HL-60/S4 (cell line): Measurements from ENCODE around the gene TBX19.

Source experiments
- in situ Hi-C: fragments of 300-500 bp; cut with MboI; formaldehyde crosslinking; loops from 2 replicates; pipeline ENCODE4 v1.14.3; 2022; ENCODE audit warnings: low sequenced_read_pairs

TBX19 gene

DNA sequence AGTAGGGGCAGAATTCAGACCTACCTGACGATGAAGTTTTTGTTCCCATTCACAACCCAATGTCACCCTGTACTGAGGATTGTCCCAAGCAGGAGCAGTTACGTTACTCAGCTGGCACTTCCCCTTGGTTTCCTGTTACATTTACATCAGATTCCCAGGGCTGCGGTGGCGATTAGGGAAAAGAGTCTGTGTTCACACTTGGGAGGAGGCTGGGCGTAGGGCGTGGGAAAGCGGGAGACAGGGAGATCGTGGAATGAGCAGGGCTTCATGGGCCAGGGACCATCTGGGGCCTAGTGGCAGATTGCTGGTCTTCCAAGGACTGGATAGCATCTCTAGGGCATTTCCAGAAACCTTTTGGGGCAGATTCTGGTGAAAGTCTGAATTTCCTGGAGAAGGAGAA, 39.0 kb downstream of the TBX19 start:
- in situ Hi-C loops, result no loop called here

DNA sequence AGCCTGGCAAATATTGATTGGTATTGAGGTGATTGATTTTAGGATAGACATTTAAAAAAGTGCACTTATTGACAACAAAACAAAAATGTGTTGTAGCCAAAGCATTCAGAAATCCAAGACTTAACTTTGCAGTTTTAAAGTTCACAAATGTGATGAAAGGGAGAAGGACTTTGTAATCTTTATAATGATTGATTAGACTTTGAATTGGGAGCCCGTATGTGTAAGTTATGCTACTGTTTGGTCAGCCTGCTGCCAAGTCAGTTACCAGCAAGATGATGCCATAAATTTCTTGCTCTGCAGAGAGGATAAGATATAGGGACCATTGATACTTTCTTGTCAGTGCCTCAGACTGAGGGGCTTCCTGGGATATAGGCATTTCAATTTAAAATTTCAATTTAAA, 39.5 kb downstream of the TBX19 start:
- in situ Hi-C loops, result no loop called here

DNA sequence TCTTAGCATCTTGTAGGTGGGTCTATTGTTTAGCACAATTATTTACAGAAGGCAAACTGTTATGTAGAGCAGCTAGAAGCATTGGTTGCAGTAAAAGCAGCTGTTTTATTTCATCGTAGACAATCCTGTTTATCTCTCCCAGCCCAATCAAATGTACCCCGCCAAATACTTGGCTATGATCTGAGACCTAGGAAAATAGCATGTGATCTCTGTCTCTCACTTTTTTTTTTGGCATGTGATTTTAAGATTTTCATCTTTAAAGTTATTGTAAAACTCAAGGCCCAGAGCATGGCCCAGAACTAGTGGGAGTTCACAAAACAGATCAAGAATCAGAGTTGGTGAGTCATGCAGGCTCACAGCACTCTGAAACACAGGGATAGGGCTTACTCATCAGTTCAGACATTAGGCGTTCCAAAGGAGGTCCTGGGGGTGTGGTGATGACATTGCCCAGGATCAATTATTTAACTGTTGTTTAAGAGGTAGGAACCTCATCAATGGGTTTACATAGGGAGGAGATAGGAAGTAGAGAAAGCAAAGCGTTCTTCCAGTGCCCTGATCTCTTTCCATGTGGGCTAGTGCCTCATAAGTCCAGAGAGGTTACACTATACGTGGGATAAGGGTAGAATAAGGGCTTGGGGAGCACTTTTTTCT, 40.2 kb downstream of the TBX19 start:
- in situ Hi-C loops, result no loop called here

DNA sequence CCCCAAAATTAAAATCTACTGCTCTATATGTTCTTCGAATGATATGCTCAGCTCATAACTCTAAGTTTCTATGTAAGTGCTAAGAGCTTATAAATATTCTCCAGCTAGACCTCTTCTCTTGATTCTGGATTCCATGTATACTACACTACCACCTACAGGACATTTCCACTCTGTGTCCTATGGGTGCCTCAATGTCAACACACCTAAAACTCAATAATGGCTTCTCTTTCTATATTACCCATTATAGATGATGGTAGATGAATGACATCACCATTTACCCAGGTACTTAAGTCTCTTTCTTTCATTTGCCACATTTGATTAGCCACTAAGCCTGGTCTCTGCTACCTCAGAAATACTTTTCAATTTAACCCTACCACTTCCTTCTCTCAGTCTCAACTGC, 41.3 kb downstream of the TBX19 start:
- in situ Hi-C loops, result no loop called here

DNA sequence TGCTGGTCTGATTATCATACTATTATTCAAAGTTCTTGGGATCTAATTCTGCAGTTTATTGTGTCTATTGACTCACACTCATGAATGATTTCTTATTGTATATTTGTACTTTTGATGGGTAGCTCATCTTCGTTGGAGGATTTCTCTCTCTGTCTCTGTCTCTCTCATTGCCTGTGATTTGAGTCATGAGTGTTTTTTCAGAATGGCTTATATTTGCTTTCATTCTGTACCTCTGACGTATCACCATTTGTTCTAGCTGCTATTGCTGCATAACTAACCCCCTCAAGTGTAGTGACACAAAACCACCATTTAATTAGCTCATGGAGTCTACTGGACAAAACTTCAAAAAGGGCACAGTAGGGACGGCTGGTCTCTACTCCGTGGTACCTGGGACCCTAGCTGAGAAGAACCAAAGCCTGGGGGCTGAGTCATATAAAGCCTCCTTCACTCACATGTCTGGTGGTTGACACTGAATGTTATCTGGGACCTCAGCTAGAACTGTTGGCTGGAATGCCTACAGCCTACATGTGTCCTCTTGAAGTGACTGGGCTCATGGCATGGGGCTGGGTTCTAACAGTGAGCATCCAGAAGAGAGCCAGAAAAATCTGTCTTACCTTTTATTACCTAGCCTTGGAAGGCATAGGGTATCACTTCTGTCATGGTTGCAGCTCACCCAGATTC, 44.2 kb downstream of the TBX19 start:
- in situ Hi-C loops, result no loop called here

DNA sequence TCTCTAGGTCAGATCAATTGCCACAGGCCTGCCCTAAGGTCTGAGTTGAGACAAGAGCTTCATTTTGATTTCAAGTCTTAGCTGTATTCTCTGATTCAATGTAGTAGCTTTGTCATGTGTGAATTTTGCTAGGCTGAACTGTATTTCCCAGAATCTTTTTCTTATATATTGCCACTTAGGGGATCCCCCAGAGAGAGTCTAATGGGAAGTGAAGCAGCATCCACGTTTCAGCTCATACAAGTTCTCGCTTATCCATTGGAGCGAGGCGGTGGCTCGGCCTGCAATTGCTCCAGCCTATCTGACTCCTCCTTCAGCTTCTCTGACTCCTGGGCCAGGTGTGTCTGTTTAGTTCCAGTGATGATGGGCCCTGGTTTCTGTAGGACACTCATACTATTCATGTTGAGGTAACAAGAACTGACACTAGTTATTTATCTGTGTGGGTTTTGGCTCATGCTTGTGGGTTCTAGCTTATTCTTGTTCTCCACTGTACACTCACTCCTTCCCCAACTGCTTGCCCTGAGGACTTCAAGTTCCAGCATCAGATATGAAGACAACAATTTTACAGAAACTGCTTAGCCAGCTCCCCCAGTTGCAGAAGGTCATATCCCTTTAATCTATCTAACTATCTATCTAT, 48.2 kb downstream of the TBX19 start:
- in situ Hi-C loops, result no loop called here

DNA sequence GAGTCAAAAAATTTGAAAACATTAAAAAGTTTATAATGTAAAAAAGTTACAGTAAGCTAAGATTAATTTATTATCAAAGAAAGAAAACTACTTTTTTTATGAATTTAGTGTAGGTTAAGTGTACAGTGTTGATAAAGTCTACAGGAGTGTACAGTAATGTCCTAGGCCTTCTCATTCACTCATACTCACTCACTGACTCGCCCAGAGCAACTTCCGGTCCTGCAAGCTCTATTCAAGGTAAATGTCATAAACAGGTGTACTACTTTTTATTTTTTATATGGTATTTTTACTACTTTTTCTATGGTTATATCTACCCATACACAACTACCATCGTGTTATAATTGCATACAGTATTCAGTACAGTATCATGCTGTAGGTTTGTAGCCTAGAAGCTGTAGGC, 49.6 kb downstream of the TBX19 start:
- in situ Hi-C loops, result no loop called here

DNA sequence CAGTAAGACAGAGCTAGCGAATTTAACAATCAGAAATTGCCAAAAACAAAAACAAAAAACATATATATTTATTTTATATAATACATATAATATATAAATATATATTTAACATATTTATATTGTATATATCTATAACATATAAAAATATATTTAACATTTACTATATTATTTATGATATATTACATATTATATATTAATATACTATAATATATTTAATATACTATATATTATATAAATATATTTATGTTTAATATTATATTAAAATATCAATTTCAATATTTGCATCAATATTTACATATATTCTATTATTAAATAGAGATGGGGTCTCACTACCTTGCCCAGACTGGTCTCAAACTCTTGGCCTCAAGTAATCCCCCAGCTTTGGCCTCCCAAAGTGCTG, 50.9 kb downstream of the TBX19 start:
- in situ Hi-C loops, result no loop called here

DNA sequence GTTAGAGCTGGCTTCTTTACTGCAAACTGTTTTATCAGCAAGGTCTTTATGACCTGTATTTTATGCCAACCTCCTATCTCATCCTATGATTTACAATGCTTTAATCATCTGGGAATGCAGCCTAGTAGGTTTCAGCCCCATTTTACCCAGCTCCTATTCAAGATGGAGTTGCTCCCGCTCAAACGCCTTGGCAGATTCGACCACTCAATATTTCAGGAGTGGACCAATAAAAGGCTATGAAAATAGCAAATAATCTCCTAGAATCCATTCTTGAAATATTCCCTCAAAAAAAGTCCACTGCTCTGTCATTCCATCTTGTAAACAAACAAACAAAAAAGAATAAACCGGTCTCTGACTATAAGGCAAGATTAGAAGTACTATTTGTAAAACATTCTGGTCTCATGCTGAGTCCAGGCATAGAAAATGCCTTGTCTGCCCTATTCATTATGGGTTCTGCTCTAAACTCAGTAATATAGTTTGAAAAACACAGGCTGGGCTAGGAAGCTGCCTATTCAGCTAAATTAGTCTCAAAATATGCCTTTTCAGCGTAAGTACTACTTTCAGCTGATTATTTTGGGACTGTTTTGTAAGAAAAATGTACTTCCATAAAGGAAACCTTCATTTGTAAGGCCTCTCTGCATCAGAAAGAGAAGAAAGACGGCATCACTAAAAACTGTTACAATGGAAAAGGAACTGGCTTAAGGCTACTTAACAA, 53.0 kb downstream of the TBX19 start:
- in situ Hi-C loops, result no loop called here

DNA sequence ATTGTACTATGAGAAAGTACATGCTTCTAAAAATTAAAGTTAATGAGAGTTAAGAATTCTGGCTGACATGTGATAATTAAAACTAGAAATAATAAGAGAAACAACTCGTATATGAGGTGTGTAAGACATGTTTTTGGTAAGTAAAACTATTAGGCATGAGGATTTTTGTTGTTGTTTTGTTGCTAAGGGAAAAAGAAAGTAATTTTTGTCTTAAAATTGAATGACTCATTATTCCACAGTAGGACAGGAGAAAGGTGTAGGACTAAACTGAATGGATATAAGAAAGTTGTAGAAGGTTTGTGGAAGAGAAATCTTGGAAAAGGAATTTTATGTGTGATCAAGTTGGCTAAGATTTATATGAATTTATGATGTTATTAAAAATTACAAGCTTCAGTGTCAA, 54.8 kb downstream of the TBX19 start:
- in situ Hi-C loops, result no loop called here

DNA sequence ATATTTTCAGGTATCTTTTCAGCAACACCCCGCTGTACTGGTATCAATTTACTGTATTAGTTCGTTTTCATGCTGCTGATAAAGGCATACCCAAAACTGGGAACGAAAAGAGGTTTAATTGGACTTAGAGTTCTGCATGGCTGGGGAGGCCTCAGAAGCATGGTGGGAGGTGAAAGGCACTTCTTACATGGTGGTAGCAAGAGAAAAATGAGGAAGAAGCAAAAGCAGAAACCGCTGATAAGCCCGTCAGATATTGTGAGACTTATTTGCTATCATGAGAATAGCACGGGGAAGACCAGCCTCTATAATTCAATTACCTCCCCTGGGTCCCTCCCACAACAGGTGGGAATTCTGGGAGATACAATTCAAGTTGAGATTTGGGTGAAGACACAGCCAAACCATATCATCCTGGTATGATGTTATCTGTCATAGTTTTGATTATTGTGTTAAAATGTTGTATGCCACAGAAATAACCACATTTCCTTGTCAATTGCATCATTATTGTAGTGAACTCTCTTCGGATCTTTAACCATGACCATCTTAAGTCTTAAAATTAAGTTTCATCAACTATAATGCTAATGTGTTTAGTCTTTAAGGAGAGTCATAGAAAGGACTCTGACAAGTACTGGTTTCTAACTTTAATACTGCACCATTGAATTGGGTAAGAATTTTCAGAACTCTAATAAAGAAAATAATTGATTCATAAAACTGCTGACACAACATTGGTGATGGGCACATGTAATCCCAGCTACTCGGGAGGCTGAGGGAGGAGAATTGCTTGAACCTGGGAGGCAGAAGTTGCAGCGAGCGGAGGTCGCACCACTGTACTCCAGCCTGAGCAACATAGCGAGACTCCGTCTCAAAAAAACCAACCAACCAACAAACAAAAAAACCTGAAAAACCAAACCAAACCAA, 58.2 kb downstream of the TBX19 start:
- in situ Hi-C loops, result no loop called here

DNA sequence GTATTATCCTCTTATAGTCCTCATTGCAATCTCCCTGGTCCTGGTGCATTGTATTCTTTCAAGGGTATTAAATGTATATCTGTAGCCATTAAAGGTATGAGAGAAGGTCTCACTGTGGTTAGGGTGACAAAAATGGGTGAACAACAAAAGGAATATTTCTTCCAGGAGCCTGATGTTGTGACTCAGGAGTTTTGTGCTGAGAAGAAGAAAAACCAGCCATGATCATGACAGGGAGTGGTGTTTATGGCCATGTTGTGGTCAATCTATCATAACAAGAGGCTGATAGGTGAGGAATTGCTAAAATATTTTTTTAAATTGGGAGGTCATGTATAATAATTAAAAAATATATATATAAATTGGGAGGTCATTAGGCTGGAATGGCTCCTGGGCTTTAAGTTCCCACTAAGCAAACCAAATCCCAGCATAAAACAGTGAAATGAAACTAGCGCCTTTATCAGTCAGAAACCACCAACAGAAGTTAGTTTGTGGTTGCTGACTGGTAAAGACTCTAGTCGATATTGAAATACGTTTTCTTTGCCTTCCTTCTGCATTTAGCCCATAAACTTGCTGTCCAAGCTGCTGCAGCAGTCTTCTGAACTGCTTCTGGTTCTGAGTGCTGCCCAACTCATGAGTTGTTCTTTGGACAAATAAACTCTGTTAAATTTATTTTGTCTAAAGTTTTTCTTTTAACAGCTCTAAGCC, 60.3 kb downstream of the TBX19 start:
- in situ Hi-C loops, result no loop called here

DNA sequence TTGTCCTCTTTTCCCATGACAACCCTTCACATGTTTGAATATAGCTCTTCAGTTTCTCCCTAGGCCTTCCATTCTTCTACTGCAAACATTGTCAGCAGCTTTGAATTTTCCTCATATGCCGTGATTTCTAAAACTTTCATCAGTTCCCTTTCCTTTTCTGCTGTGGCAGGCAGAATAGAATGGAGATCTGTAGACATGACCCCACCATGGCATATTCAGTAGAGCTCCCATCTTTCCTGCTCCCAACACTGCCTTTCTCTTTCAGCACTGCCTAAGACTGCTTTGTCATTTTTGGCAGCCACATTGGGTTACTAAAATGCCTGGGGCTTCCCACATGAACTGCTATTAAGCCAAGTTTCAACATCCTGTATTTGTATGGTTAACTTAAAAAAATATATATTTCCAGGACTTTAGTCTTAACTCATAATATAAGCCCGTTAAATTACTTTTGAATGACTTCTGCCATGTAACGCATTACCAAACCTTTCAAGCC, 60.9 kb downstream of the TBX19 start:
- in situ Hi-C loops, result no loop called here

DNA sequence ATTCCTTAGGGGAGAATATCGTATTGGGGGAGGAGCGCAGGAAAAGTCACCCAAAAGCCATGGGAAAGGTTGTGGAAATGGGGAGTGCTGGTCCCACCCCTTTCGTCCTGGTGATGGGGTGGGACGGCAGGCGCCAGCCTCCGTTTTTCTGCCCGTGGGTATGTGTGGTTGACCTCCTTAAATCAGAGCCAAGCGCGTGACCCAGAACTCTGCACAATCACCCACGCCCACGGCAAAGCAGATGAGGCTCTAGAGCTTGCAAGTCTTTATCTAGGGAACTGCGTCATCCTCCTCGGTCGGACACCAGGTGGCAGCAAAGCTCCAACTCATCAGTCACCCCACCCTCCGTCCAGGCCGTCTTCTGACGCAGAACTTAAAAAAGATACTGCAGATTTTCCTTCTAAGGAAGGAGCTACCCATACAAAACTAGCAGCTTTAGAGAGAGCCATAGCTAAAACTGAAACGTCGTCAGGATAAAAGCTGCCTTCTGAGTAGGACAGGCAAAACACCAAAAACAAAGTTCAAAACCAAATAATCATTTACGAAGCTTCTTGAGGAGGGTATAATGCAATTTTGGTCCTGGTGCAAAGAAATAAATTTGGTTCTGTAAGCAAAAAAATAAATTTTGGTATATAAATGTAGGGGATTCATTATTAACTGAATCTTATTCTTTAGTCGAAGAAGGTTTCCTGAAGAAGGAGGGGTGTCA, 62.0 kb downstream of the TBX19 start:
- in situ Hi-C loops, result no loop called here

DNA sequence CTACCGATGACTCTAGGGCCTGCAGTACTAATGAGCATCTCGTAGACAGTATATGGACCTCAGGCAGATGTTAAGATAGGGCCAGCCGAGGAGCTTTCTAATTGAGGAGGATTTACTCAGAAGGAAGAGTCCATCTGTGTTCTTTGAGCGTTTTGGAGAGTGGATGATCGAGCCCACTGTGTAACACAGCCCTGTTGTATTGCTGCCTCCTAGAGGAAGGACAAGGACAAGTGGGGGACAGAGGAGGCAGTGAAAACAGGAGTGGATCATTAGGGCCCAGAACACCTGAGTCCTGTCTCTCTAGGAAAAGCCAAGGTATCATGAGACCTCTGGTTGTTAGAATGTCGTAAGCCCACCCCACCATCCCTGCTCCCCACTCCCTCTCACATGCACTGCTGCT, 62.9 kb downstream of the TBX19 start:
- in situ Hi-C loops, result no loop called here

DNA sequence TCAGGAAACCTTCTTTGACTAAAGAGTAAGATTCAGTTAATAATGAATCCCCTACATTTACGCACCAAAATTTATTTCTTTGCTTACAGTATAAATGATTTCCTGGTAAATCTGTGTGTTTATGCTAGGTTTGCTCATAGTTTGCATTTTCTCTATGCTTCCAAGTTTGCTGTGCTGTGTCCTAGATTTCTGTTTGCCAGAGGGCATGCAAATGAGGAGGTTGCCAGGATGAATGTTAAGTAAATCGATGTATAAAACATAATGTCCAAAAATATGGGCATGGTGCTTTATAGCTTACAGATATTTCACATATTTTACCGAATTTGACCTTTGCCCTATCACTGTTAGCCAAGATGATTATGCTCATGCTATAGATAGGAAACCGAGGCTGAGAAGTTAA, 63.8 kb downstream of the TBX19 start:
- in situ Hi-C loops, result no loop called here

DNA sequence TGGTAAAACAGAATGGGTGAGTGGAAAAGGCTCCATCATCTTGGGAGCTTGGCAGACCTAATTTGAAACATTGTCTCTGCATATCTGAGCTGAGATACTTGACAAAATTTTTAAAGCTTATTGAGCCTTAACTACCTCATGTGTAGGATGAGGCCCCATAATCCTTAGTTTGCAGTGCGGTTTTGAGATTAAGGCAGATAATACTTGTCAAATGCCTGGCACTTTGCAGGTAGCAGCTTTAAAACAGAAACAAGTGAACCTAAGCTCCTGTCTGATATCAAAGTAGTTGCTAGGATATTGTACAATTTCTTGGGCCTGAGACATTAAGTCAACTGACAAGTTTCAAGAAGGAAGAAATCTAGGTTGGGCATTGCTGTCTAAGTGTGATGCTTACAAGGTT, 65.3 kb downstream of the TBX19 start:
- in situ Hi-C loops, result no loop called here

DNA sequence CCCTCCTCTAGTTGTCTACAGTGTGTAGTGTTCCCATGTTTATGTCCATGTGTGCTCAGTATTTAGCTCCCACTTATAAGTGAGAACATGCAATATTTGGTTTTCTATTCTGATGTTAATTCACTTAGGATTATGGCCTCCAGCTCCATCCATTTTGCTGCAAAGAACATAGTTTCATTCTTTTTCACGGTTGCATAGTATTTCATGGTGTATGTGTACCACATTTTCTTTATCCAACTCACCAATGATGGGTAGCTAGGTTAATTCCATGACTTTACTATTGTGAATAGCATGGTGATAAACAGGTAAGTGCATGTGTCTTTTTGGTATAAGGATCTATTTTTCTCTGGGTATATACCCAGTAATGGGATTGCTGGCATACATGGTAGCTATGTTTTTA, 67.0 kb downstream of the TBX19 start:
- in situ Hi-C loops, result no loop called here

DNA sequence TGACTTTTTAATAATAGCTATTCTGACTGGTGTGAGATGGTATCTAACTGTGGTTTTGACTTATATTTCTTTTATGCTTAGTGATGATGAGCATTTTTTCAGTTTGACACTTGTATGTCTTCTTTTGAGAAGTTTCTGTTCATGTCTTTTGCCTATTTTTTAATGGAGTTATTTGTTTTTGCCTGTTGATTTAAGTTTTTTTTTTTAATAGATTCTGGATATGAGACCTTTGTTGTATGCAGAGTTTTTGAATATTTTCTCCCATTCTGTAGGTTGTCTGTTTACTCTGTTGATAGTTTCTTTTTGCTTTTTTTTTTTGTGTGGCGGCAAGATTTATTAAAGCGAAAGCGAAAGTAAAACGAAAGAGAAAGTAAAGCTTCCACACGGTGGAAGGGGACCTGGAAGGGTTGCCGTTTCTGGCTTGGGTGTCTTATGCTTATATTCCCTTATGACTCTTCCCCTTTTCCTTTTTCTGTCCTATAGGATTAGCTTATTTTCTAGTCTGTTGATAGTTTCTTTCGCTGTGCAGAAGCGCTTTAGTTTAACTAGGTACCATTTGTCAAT, 67.6 kb downstream of the TBX19 start:
- in situ Hi-C loops, result no loop called here
